Gastrocnemius medialis (tissue), 4 donors: ENCODE results near the gene NCAM2.

Experiments used
- POLR2A ChIP-seq, 2 donors: fragments of 450-650 bp; IDR thresholded peaks; one replicate each; pipeline ENCODE4 v1.6.1; 2017; ENCODE audit warnings: antibody characterized with exemption in 2 of 2, mild to moderate bottlenecking in 2 of 2, moderate library complexity in 2 of 2
- TF ChIP-seq, protein P1 (sequence below), 5 experiments: fragments of 450-650 bp in 3 of 5; fragments of 200-600 bp in 2 of 5; sonication (generic) in 2 of 5; IDR thresholded peaks in 4 of 5; conservative IDR thresholded peaks in 1 of 5; 1 replicate in 4 of 5; 2 replicates in 1 of 5; pipeline ENCODE4 v1.5.1; 2016 to 2019; ENCODE audit warnings: antibody characterized with exemption in 5 of 5, mild to moderate bottlenecking in 3 of 5, moderate library complexity in 3 of 5

DNA sequence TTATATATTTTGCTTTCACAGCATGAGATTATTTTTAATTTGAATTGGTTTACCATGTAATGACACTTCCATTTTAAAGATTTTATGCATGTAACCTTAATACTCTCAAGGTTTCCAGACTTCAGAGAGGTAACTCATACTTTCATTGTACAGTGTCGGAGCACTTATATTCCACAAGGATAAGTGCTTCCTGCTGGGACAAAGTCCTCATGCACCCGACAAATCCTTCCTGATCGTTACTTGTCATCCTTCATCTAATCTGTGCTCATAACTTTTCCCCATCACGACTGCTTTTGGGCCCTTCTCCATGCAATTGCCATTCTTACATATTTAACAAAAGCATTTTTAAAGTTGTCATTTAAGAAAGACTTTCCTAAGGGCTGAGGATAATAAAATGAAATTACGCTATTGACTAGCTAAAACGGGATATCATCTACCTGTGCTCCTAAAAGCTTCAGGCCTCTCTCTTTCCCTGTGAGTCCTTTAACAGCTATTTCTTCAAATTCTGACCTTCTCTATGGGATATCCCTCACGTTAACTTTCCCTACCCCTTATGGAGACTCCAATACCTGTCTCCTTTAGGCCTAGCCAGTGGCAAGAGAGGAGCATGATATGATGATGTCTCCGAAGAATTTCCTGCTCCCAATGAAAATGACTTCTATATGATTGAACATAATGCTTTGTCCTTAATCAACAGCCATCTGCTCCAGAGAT is 59.3 kb downstream of the NCAM2 start:
- TF ChIP-seq, protein P1, sequence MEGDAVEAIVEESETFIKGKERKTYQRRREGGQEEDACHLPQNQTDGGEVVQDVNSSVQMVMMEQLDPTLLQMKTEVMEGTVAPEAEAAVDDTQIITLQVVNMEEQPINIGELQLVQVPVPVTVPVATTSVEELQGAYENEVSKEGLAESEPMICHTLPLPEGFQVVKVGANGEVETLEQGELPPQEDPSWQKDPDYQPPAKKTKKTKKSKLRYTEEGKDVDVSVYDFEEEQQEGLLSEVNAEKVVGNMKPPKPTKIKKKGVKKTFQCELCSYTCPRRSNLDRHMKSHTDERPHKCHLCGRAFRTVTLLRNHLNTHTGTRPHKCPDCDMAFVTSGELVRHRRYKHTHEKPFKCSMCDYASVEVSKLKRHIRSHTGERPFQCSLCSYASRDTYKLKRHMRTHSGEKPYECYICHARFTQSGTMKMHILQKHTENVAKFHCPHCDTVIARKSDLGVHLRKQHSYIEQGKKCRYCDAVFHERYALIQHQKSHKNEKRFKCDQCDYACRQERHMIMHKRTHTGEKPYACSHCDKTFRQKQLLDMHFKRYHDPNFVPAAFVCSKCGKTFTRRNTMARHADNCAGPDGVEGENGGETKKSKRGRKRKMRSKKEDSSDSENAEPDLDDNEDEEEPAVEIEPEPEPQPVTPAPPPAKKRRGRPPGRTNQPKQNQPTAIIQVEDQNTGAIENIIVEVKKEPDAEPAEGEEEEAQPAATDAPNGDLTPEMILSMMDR (IDR thresholded peaks at IDR 0.05 in 4 of 5, conservative IDR thresholded peaks at IDR 0.05 in 1 of 5): no peak
- TF ChIP-seq POLR2A (IDR thresholded peaks at IDR 0.05): no peak
